Activated B cell treated with CpG ODN at 0.5 μM for 24 hours (primary cell): Measurements from ENCODE around the gene LAMTOR2. TPM values are rescaled to one million over a fixed set of nuclear protein-coding genes. Genes with fewer than 3 reads are reported as not detected.

ENCODE experiments used
- ATAC-seq: fragments of 200-7000 bp; cut with Tn5 transposase; one replicate; pipeline ENCODE4 v1.10.0; 2021; ENCODE audit warnings: low read depth, mild to moderate bottlenecking, moderate library complexity
- CTCF ChIA-PET: fragments of 350-600 bp; sonication (Branson Sonifier 250); formaldehyde crosslinking; loops from one replicate; lab custom pipeline; 2021; ENCODE audit warnings: antibody characterized with exemption; lab: Charles Lee
- POLR2A ChIA-PET: fragments of 350-600 bp; sonication (Branson Sonifier 250); formaldehyde crosslinking; loops from one replicate; lab custom pipeline; 2021; ENCODE audit warnings: antibody characterized with exemption; lab: Charles Lee
- DNase-seq: peaks from one replicate; pipeline ENCODE4 v3.0.0; 2022
- H3K27ac Mint-ChIP-seq: one replicate; pipeline ENCODE4 v1.8.0; 2020; ENCODE audit warnings: mixed read lengths
- H3K27me3 Mint-ChIP-seq: one replicate; pipeline ENCODE4 v1.8.0; 2021; ENCODE audit warnings: mixed read lengths
- H3K36me3 Mint-ChIP-seq: one replicate; pipeline ENCODE4 v1.8.0; 2021; ENCODE audit warnings: low read depth, mixed read lengths
- H3K4me1 Mint-ChIP-seq: one replicate; pipeline ENCODE4 v1.8.0; 2021; ENCODE audit warnings: mixed read lengths
- H3K4me3 Mint-ChIP-seq: one replicate; pipeline ENCODE4 v1.8.0; 2020; ENCODE audit warnings: mild to moderate bottlenecking, mixed read lengths
- H3K9me3 Mint-ChIP-seq: one replicate; pipeline ENCODE4 v1.8.0; 2020; ENCODE audit warnings: mixed read lengths
- CTCF ChIP-seq: fragments of 200-600 bp; IDR thresholded peaks from one replicate; pipeline ENCODE4 v1.8.0; 2022; ENCODE audit warnings: antibody characterized with exemption, mild to moderate bottlenecking
- intact Hi-C: fragments of 100-400 bp; cut with micrococcal nuclease; formaldehyde crosslinking; loops from one replicate; pipeline ENCODE4 v1.15.1; 2024
- total RNA-seq: library from RNA; stranded (reverse); gene quantifications from 2 replicates; pipeline ENCODE4 v1.2.3, GENCODE V29; 2022

The LAMTOR2 gene
- total RNA-seq, 1 donor from 2014 or later = 48.0 TPM

GRCh38 chr1:156099282-156099681 is 44.7 kb downstream of the LAMTOR2 start:
- intact Hi-C loops = loop anchor here (5.0 kb wide), 1 partner anchor 113 kb away; the partner anchor contains the start of gene PMF1
- no peaks in the 10 kb centered on the region for H3K9me3 Mint-ChIP-seq
- TF ChIP-seq CTCF = no peak
- H3K4me1 Mint-ChIP-seq = peaks cover 51% of the 10 kb centered on the region
- DNase-seq = no peak
- H3K4me3 Mint-ChIP-seq = no peak overlapping the region
- H3K27ac Mint-ChIP-seq = no peak overlapping the region
- no peaks in the 10 kb centered on the region for H3K27me3 Mint-ChIP-seq
- no peak for ATAC-seq
- CTCF ChIA-PET = interaction anchor here (1.3 to 13.7 kb wide), 2 partner anchors 23 to 31 kb away, joined by 4 to 422 read pairs; no protein-coding TSS in a partner anchor
- POLR2A ChIA-PET = interaction anchor here (5.8 to 7.8 kb wide), 2 partner anchors 15 to 29 kb away, joined by 78 to 154 read pairs; partner anchors contain the start of gene LMNA
- H3K36me3 Mint-ChIP-seq = no peaks in the 10 kb centered on the region

GRCh38 chr1:156100205-156100995 is 45.8 kb downstream of the LAMTOR2 start:
- ChIA-PET POLR2A (interaction anchor here (7.8 kb wide), 1 partner anchor 14 kb away, joined by 78 read pairs; the partner anchor contains the start of gene LMNA), CTCF (interaction anchor here (1.0 to 13.7 kb wide), 2 partner anchors 10 to 30 kb away, joined by 3 to 422 read pairs; no protein-coding TSS in a partner anchor)
- intact Hi-C loops = no loop called here
- H3K4me3 Mint-ChIP-seq = no peak overlapping the region
- TF ChIP-seq CTCF = no peak
- no peak overlapping the region for H3K27ac Mint-ChIP-seq
- ATAC-seq (no peak), DNase-seq (no peak)
- no peaks in the 10 kb centered on the region for H3K36me3 Mint-ChIP-seq
- no peaks in the 10 kb centered on the region for H3K27me3 Mint-ChIP-seq
- no peaks in the 10 kb centered on the region for H3K9me3 Mint-ChIP-seq
- peaks cover 60% of the 10 kb centered on the region for H3K4me1 Mint-ChIP-seq

- no peak for TF ChIP-seq CTCF
- Mint-ChIP-seq H3K27ac (no peak overlapping the region), H3K4me1 (peaks cover 61% of the 10 kb centered on the region), H3K36me3 (no peaks in the 10 kb centered on the region), H3K4me3 (no peak overlapping the region), H3K27me3 (no peaks in the 10 kb centered on the region), H3K9me3 (no peaks in the 10 kb centered on the region)
- intact Hi-C loops = no loop called here
- POLR2A ChIA-PET = interaction anchor here (7.8 kb wide), 1 partner anchor 13 kb away, joined by 78 read pairs; the partner anchor contains the start of gene LMNA
- DNase-seq (no peak), ATAC-seq (no peak)
- CTCF ChIA-PET = interaction anchor here (13.7 kb wide), 1 partner anchor 29 kb away, joined by 422 read pairs; no protein-coding TSS in a partner anchor
Observed at GRCh38 chr1:156101880-156102279, 47.3 kb downstream of the LAMTOR2 start.

GRCh38 chr1:156102633-156103511 is 48.3 kb downstream of the LAMTOR2 start:
- ChIA-PET CTCF (no interaction called here), POLR2A (interaction anchor here (0.6 to 7.8 kb wide), 4 partner anchors 12 to 503 kb away, joined by 3 to 78 read pairs (median 5); partner anchors contain the start of genes LMNA and PMF1)
- intact Hi-C loops = no loop called here
- H3K4me1 Mint-ChIP-seq = peaks cover 60% of the 10 kb centered on the region
- no peak overlapping the region for H3K27ac Mint-ChIP-seq
- ATAC-seq (no peak), DNase-seq (no peak)
- no peaks in the 10 kb centered on the region for H3K9me3 Mint-ChIP-seq
- no peak for TF ChIP-seq CTCF
- H3K4me3 Mint-ChIP-seq = no peak overlapping the region
- no peaks in the 10 kb centered on the region for H3K27me3 Mint-ChIP-seq
- no peaks in the 10 kb centered on the region for H3K36me3 Mint-ChIP-seq
